GM19328 (cell line): Measurements from ENCODE around the gene C12orf43.

ENCODE experiments used
- ATAC-seq: cut with Tn5 transposase; IDR thresholded peaks from one replicate; pipeline ENCODE4 v1.9.1; 2021; ENCODE audit warnings: mild to moderate bottlenecking, moderate library complexity; ENCODE audit not compliant: unreplicated experiment

Gene C12orf43

GRCh38 chr12:121033625-121034349 lies 17.5 kb upstream of the C12orf43 start:
- ATAC-seq, result no peak

DNA sequence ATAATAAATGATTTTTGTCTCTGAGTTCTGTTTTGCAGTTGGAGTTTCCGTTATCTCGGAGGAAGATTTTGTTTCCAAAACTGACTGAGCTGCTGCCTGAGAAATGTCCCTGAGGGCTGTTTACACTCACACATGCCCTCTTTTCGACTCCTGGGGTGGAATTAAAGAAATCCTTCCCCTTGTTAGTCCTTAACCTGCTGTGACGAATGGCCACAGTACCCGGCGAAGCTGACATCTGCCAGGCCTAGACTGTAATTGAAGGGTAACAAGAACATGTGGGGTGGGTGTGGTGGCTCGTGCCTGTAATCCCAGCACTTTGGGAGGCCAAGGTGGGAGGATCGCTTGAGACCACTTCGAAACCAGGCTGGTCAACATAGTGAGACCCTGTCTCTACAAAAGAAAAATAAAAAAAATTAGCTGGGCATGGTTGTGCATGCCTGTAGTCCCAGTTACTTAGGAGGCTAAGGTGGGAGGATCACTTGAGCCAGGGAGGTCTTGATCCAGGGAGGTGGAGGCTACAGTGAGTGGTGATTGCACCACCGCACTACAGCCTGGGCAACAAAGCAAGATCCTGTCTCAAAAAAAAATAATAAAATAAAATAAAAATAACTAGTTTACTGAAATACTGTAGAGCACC lies 14.4 kb upstream of the C12orf43 start:
- no peak for ATAC-seq

DNA sequence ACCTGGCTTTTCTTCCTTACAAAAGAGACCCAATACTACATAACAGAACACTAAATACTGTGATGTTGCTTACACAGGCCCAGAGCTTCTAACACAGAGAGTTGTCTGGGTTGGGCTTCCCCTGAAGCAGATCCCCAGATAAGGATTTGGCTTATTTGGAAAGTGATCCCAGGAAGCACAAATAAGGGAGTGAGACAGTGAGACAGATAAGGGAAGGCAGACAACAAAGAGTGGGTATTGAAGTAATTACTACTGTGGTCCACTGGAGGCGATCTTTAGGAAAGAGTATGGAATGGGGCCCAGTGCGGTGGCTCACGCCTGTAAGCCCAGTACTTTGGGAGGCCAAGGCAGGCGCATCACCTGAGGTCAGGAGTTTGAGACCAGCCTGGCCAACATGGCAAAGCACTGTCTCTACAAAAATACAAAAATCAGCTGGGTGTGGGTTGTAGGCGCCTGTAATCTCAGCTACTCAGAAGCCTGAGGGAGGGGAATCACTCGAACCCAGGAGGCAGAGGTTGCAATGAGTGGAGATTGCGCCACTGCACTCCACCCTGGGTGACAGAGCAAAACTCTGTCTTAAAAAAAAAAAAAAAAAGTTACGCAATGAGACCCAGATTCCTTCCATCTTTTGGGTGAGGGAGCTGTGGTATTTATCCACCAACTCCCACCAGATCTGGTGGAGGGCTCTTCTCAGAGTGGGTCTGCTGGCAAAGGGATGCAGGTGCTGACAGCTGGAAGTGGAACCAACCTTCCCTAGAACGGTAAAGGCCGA lies 10.2 kb upstream of the C12orf43 start:
- ATAC-seq, result no peak

- ATAC-seq, result no peak
Observed at GRCh38 chr12:121025442-121026226, 9.3 kb upstream of the C12orf43 start.

GRCh38 chr12:121023799-121024198 lies 7.5 kb upstream of the C12orf43 start:
- no peak for ATAC-seq

DNA sequence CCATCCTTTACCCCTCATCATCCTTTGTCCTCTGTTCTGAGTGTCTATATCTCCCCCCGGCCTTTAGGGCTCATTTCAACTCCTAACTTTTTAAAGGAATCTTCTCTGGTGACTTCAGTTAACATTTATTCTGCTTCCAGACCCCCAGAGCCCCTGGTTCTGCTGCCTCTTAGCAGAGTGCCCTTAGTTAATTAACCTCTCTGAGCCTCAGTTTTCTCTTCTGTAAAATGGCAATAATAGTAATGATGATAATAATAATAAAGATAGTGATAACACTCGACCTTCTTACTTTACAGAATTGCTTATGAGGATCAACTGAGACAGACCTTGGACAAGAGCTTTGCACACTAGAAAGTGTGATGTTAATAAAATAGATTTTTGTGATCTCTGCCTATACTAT lies 6.4 kb upstream of the C12orf43 start:
- ATAC-seq, result no peak

GRCh38 chr12:121021754-121022153 lies 5.5 kb upstream of the C12orf43 start:
- no peak for ATAC-seq

DNA sequence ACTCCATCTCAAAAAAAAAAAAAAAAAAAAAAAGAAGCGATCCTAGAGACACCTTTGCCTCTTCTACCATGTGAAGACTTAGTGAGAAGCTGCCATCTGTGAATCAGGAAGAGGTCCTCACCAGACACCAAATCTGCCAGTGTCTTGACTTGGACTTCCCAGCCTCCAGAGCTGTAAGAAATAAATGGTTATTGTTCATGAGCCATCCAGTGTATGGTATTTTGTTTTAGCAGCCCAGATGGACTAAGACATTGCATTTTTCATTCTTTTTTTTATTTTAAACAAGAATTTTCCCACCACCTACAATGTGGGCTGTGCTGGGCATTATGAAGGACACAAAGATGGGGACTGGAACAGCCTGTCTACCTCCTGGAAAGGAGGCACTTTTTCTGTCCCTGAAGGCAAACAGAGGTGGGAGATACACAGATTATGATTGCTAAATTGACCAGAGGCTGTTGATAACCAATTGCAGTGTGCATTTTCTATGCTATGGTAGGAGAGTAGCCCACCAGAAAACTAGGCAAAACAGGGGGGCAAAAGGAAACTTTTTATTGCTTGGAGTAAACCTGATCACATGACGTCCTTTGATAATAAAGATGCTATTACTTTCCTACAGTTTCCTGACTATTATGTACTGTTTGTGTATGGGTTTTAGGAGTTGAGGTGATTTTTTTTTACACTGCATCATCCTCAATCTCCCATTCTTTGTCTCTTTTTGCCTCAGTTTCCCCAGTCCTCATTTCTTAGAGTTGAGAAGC lies 2.8 kb upstream of the C12orf43 start:
- ATAC-seq, result no peak

- no peak for ATAC-seq
Observed at GRCh38 chr12:121017966-121018491, 1.7 kb upstream of the C12orf43 start.

DNA sequence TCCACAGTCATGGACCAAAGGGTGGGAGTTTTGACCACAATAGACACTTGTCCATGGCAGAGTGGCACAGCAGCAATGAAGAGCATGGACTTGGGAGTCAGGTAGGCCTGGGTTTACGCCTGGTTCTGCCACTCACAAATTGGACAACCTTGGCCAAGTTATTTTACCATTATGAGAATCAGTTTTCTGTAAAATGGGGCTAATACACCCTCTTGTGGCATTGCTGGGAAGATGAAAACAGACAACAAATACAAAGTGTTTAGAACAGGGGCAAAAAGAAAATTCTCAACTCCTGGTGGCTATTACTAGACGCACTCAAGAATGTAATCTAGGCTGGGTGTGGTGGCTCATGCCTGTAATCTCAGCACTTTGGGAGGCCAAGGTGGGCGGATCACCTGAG lies 2.6 kb downstream of the C12orf43 start:
- no peak for ATAC-seq

GRCh38 chr12:121011820-121012219 lies 4.5 kb downstream of the C12orf43 start:
- ATAC-seq, result no peak

GRCh38 chr12:121010860-121011259 lies 5.4 kb downstream of the C12orf43 start:
- no peak for ATAC-seq

DNA sequence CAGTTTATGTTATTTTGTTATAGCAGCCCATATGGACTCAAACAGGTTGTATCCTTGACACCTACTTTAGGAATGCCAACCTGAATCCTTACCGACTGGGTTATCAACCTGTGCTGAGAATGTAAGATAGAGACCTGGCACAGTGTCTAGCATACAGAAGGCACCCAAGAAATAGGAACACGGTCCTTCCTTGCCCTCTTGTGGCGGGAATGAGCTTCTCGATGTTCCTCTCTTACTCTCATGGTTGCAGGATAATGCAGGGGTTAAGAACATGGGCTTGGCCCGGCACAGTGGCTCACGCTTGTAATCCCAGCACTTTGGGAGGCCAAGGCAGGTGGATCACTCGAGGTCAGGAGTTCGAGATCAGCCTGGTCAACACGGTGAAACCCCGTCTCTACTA lies 6.5 kb downstream of the C12orf43 start:
- ATAC-seq, result no peak

DNA sequence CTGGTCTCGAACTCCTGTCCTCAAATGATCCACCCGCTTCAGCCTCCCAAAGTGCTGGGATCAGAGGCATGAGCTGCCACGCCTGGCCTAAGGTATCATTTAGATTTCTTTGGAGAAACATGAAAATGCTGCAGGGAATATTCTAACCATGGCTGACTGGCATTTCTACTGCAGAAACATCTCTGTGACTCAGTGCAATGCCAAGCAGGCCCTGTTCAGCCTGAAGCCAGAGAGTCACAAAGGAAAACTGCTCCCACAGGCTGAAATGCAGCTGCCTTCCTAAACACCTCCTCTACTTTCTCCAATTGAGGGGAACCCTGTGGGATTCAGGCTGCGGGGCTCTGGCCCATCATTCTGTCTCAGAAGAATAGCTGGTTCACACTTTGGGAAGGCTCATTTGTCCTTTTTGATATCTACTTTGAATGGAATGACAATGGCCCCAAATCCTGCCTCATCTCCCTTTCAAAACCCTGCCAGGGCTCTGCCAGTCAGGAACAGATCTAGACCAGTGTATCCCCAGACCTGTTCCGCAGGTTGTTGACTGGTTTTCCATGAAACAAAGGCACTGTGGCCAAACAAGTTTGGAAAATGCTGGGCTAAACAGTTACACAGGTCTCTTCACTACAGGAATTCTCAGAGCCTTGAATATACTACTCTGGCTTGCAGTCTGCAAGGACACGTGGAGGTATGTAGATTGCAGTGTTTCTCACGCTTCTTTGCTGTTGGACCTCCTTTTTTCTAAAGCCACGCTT lies 7.8 kb downstream of the C12orf43 start:
- no peak for ATAC-seq

DNA sequence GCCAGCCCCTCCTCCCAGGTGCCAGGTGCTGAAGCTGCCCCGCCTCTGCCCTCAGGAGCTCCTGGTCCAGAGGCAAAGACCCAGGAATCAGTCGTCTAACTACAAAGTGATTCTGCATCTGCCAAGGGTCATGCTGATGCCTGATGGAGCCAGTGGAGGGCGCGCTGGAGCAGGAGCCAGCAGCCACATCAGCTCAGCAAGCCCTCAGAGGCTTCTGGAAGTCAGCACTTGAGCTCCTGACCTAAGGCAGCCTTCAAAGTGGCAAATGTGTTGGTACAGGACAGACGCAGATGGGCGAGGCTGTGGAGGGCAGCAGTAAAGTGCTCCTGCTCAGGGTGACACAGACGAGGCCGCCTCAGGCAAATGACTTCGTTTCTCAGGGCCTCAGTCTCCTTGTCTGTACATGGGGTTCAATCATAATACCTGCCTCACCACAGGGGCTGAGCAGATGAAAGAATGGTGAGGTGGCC lies 10.9 kb downstream of the C12orf43 start:
- no peak for ATAC-seq

- ATAC-seq, result no peak
Observed at GRCh38 chr12:121004253-121004815, 12.0 kb downstream of the C12orf43 start.

- no peak for ATAC-seq
Observed at GRCh38 chr12:121003650-121004049, 12.6 kb downstream of the C12orf43 start.

DNA sequence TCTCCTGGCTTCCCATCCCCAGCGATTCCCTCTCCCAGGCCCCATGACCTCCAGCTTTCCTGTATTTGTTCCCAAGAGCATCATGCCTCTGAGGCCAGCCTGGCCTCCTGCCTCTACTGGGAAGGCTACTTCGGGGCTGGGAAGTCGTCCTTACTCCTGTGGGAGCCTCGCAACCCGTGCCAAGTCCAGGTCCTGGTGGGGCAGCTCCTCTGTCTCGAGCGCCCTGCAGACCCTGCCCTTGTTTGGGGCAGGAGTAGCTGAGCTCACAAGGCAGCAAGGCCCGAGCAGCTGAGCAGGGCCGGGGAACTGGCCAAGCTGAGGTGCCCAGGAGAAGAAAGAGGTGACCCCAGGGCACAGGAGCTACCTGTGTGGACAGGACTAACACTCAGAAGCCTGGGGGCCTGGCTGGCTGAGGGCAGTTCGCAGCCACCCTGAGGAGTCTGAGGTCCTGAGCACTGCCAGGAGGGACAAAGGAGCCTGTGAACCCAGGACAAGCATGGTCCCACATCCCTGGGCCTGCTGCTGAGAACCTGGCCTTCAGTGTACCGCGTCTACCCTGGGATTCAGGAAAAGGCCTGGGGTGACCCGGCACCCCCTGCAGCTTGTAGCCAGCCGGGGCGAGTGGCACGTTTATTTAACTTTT lies 14.3 kb downstream of the C12orf43 start:
- ATAC-seq, result no peak

DNA sequence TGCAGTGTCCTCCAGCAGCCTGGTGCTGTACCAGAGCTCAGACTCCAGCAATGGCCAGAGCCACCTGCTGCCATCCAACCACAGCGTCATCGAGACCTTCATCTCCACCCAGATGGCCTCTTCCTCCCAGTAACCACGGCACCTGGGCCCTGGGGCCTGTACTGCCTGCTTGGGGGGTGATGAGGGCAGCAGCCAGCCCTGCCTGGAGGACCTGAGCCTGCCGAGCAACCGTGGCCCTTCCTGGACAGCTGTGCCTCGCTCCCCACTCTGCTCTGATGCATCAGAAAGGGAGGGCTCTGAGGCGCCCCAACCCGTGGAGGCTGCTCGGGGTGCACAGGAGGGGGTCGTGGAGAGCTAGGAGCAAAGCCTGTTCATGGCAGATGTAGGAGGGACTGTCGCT lies 15.2 kb downstream of the C12orf43 start:
- ATAC-seq, result no peak
